Breast epithelium (tissue), 3 donors: Measurements from ENCODE around the gene PSMG4.

Source experiments
- CTCF ChIP-seq, 3 donors: fragments of 450-650 bp; IDR thresholded peaks; one replicate each; pipeline ENCODE4 v1.5.1; 2016 to 2017; ENCODE audit warnings: antibody characterized with exemption in 3 of 3, mild to moderate bottlenecking in 3 of 3, moderate library complexity in 3 of 3
- POLR2A ChIP-seq: fragments of 450-650 bp; IDR thresholded peaks from one replicate; pipeline ENCODE4 v1.6.1; 2016; ENCODE audit warnings: antibody characterized with exemption, mild to moderate bottlenecking, moderate library complexity
- POLR2AphosphoS5 ChIP-seq, 3 donors: sonication (generic); formaldehyde crosslinking; IDR thresholded peaks; one replicate each; pipeline ENCODE4 v1.6.1; 2017; ENCODE audit warnings: antibody characterized with exemption in 3 of 3

- TF ChIP-seq CTCF (IDR thresholded peaks at IDR 0.05), result no peak
- TF ChIP-seq POLR2AphosphoS5 (IDR thresholded peaks at IDR 0.05), result no peak
- no peak for TF ChIP-seq POLR2A
Measured at GRCh38 chr6:3309391-3310050, 50.8 kb downstream of the PSMG4 start.
